Mesothelial cell of epicardium (in vitro differentiated cells): ENCODE results near the gene KRT1. TPM values are rescaled to one million over a fixed set of nuclear protein-coding genes. Genes with fewer than 3 reads are reported as not detected.
A peak's percentile ranks its signal among the peaks of the same experiment; 100 is the strongest.

Source experiments
- DNase-seq, 2 experiments: peaks; one replicate each; pipeline ENCODE4 v3.0.0; 2021; ENCODE audit warnings: low spot score in 2 of 2; ENCODE audit not compliant: unreplicated experiment in 2 of 2
- H3K27ac Mint-ChIP-seq: 2 replicates; pipeline ENCODE4 v1.8.0; 2021; ENCODE audit warnings: mixed read lengths
- H3K27me3 Mint-ChIP-seq: 2 replicates; pipeline ENCODE4 v1.8.0; 2021; ENCODE audit warnings: low read depth, mixed read lengths
- H3K36me3 Mint-ChIP-seq: 2 replicates; pipeline ENCODE4 v1.8.0; 2021; ENCODE audit warnings: mixed read lengths
- H3K4me1 Mint-ChIP-seq: 2 replicates; pipeline ENCODE4 v1.8.0; 2021; ENCODE audit warnings: mixed read lengths
- H3K4me3 Mint-ChIP-seq: 2 replicates; pipeline ENCODE4 v1.8.0; 2021; ENCODE audit warnings: mild to moderate bottlenecking, moderate library complexity, mixed read lengths
- H3K9me3 Mint-ChIP-seq: 2 replicates; pipeline ENCODE4 v1.8.0; 2021; ENCODE audit warnings: mixed read lengths
- CTCF ChIP-seq: fragments of 200-600 bp; sonication (generic); IDR thresholded peaks from one replicate; pipeline ENCODE4 v1.5.0; 2021; ENCODE audit warnings: antibody characterized with exemption; ENCODE audit not compliant: unreplicated experiment
- total RNA-seq: library from RNA; stranded (reverse); gene quantifications from 3 replicates; pipeline ENCODE4 v1.2.1, GENCODE V29; 2021

Gene KRT1
- total RNA-seq, 1 donor from 2014 or later: not detected

- no peak for TF ChIP-seq CTCF
- Mint-ChIP-seq H3K9me3 (no peaks in the 10 kb centered on the region), H3K4me3 (no peak overlapping the region), H3K27ac (no peak overlapping the region), H3K27me3 (peaks cover 90% of the 10 kb centered on the region), H3K36me3 (no peaks in the 10 kb centered on the region), H3K4me1 (no peaks in the 10 kb centered on the region)
- DNase-seq: no peak
Observed at GRCh38 chr12:52629281-52630007, 50.8 kb downstream of the KRT1 start.

GRCh38 chr12:52628841-52629240, 51.4 kb downstream of the KRT1 start:
- H3K4me1 Mint-ChIP-seq: no peaks in the 10 kb centered on the region
- no peaks in the 10 kb centered on the region for H3K9me3 Mint-ChIP-seq
- no peak overlapping the region for H3K4me3 Mint-ChIP-seq
- no peaks in the 10 kb centered on the region for H3K36me3 Mint-ChIP-seq
- peak in 1 of 2 experiments; percentile 26 for DNase-seq
- no peak overlapping the region for H3K27ac Mint-ChIP-seq
- TF ChIP-seq CTCF: no peak
- peaks cover 89% of the 10 kb centered on the region for H3K27me3 Mint-ChIP-seq

- no peak for TF ChIP-seq CTCF
- Mint-ChIP-seq H3K27me3 (peaks cover 88% of the 10 kb centered on the region), H3K9me3 (peaks cover 2% of the 10 kb centered on the region), H3K27ac (no peak overlapping the region), H3K4me1 (no peaks in the 10 kb centered on the region), H3K36me3 (no peaks in the 10 kb centered on the region), H3K4me3 (no peak overlapping the region)
- DNase-seq: no peak
Observed at GRCh38 chr12:52628111-52628507, 52.1 kb downstream of the KRT1 start.

GRCh38 chr12:52627395-52628110, 52.7 kb downstream of the KRT1 start:
- peaks cover 88% of the 10 kb centered on the region for H3K27me3 Mint-ChIP-seq
- no peak for DNase-seq
- H3K4me1 Mint-ChIP-seq: no peaks in the 10 kb centered on the region
- TF ChIP-seq CTCF: no peak
- no peak overlapping the region for H3K27ac Mint-ChIP-seq
- no peaks in the 10 kb centered on the region for H3K36me3 Mint-ChIP-seq
- peaks cover 7% of the 10 kb centered on the region for H3K9me3 Mint-ChIP-seq
- no peak overlapping the region for H3K4me3 Mint-ChIP-seq

Other genes with a start within 250 kb of the KRT1 start
- gene KRT75, start 246.0 kb downstream of the KRT1 start, total RNA-seq: not detected in 3 replicates
- not detected in 3 replicates for gene KRT6B, start 228.3 kb downstream of the KRT1 start, total RNA-seq
- not detected in 3 replicates for gene KRT6C, start 206.6 kb downstream of the KRT1 start, total RNA-seq
- 1.2 TPM in 1 of 3 replicates, not detected in the others for gene KRT6A, start 187.2 kb downstream of the KRT1 start, total RNA-seq
- gene KRT5, start 160.0 kb downstream of the KRT1 start, total RNA-seq: 0.51 to 1.4 TPM (median 0.72 TPM) in 3 replicates
- gene KRT71, start 127.3 kb downstream of the KRT1 start, total RNA-seq: not detected in 3 replicates
- not detected in 3 replicates for gene KRT74, start 106.6 kb downstream of the KRT1 start, total RNA-seq
- gene KRT72, start 78.9 kb downstream of the KRT1 start, total RNA-seq: not detected in 3 replicates
- not detected in 3 replicates for gene KRT73, start 61.8 kb downstream of the KRT1 start, total RNA-seq
- not detected in 3 replicates for gene KRT2, start 28.2 kb downstream of the KRT1 start, total RNA-seq
- gene KRT77, start 23.1 kb upstream of the KRT1 start, total RNA-seq: not detected in 3 replicates
- not detected in 3 replicates for gene KRT76, start 96.9 kb upstream of the KRT1 start, total RNA-seq
- gene KRT3, start 115.7 kb upstream of the KRT1 start, total RNA-seq: 0.50 to 0.78 TPM (median 0.75 TPM) in 3 replicates
- 1.00 to 1.4 TPM (median 1.3 TPM) in 3 replicates for gene KRT4, start 133.7 kb upstream of the KRT1 start, total RNA-seq
- not detected in 3 replicates for gene KRT79, start 153.9 kb upstream of the KRT1 start, total RNA-seq
- gene KRT78, start 168.6 kb upstream of the KRT1 start, total RNA-seq: not detected in 3 replicates
- gene KRT8, start 224.7 kb upstream of the KRT1 start, total RNA-seq: 1,131 to 1,194 TPM (median 1,142 TPM) in 3 replicates